Osteocyte (in vitro differentiated cells): ENCODE data around the gene FARSB. TPM values are rescaled to one million over a fixed set of nuclear protein-coding genes. Genes with fewer than 3 reads are reported as not detected.
A peak's percentile ranks its signal among the peaks of the same experiment; 100 is the strongest.

Experiments
- DNase-seq: peaks from one replicate; pipeline ENCODE4 v3.0.0; 2021; ENCODE audit warnings: mixed read lengths; ENCODE audit not compliant: unreplicated experiment; ENCODE audit errors: extremely low spot score
- H3K27ac Mint-ChIP-seq: one replicate; pipeline ENCODE4 v1.8.0; 2021; ENCODE audit warnings: mild to moderate bottlenecking, mixed read lengths; ENCODE audit not compliant: unreplicated experiment
- H3K27me3 Mint-ChIP-seq: one replicate; pipeline ENCODE4 v1.8.0; 2021; ENCODE audit warnings: mixed read lengths; ENCODE audit not compliant: unreplicated experiment
- H3K36me3 Mint-ChIP-seq: one replicate; pipeline ENCODE4 v1.8.0; 2021; ENCODE audit warnings: mixed read lengths; ENCODE audit not compliant: unreplicated experiment
- H3K4me1 Mint-ChIP-seq: one replicate; pipeline ENCODE4 v1.8.0; 2021; ENCODE audit warnings: mixed read lengths; ENCODE audit not compliant: unreplicated experiment
- H3K4me3 Mint-ChIP-seq: one replicate; pipeline ENCODE4 v1.8.0; 2021; ENCODE audit warnings: mild to moderate bottlenecking, moderate library complexity, mixed read lengths; ENCODE audit not compliant: unreplicated experiment
- H3K9me3 Mint-ChIP-seq: one replicate; pipeline ENCODE4 v1.8.0; 2021; ENCODE audit warnings: mixed read lengths; ENCODE audit not compliant: unreplicated experiment
- CTCF ChIP-seq: fragments of 200-600 bp; sonication (generic); IDR thresholded peaks from 2 replicates; pipeline ENCODE4 v1.5.0; 2021; ENCODE audit warnings: antibody characterized with exemption, mild to moderate bottlenecking, moderate library complexity
- total RNA-seq: library from RNA; stranded (reverse); gene quantifications from 2 replicates; pipeline ENCODE4 v1.2.1, GENCODE V29; 2021

The FARSB gene
- total RNA-seq, 1 donor from 2014 or later, result 15.8 TPM

GRCh38 chr2:222610746-222611145 lies 45.1 kb downstream of the FARSB start:
- DNase-seq, result no peak
- Mint-ChIP-seq H3K4me3 (no peak overlapping the region), H3K27ac (no peak overlapping the region)

GRCh38 chr2:222609381-222609780 lies 46.5 kb downstream of the FARSB start:
- Mint-ChIP-seq H3K4me3 (no peak overlapping the region), H3K4me1 (peaks cover 4% of the 10 kb centered on the region), H3K27me3 (no peaks in the 10 kb centered on the region), H3K9me3 (no peaks in the 10 kb centered on the region), H3K36me3 (peaks cover 4% of the 10 kb centered on the region), H3K27ac (no peak overlapping the region)
- TF ChIP-seq CTCF, result no peak
- no peak for DNase-seq

More at GRCh38 chr2:222610746-222611145, 45.1 kb downstream of the FARSB start:
- Mint-ChIP-seq H3K27me3 (no peaks in the 10 kb centered on the region), H3K36me3 (peaks cover 7% of the 10 kb centered on the region), H3K9me3 (no peaks in the 10 kb centered on the region), H3K4me1 (peaks cover 2% of the 10 kb centered on the region)
- peak; percentile 22 for TF ChIP-seq CTCF

GRCh38 chr2:222608081-222608480 lies 47.8 kb downstream of the FARSB start:
- no peak overlapping the region for H3K4me3 Mint-ChIP-seq
- peaks cover 4% of the 10 kb centered on the region for H3K36me3 Mint-ChIP-seq
- H3K9me3 Mint-ChIP-seq, result no peaks in the 10 kb centered on the region
- DNase-seq, result no peak
- no peaks in the 10 kb centered on the region for H3K27me3 Mint-ChIP-seq
- no peak for TF ChIP-seq CTCF
- no peak overlapping the region for H3K27ac Mint-ChIP-seq
- peaks cover 4% of the 10 kb centered on the region for H3K4me1 Mint-ChIP-seq

GRCh38 chr2:222606306-222606705 lies 49.6 kb downstream of the FARSB start:
- peaks cover 4% of the 10 kb centered on the region for H3K4me1 Mint-ChIP-seq
- H3K27ac Mint-ChIP-seq, result no peak overlapping the region
- no peak for TF ChIP-seq CTCF
- no peak for DNase-seq
- H3K27me3 Mint-ChIP-seq, result no peaks in the 10 kb centered on the region
- H3K9me3 Mint-ChIP-seq, result no peaks in the 10 kb centered on the region
- H3K36me3 Mint-ChIP-seq, result peaks cover 4% of the 10 kb centered on the region
- H3K4me3 Mint-ChIP-seq, result no peak overlapping the region

- no peak overlapping the region for H3K4me3 Mint-ChIP-seq
- peak overlapping the region; percentile 46 for H3K27ac Mint-ChIP-seq
- no peak for TF ChIP-seq CTCF
- DNase-seq, result no peak
- H3K9me3 Mint-ChIP-seq, result no peaks in the 10 kb centered on the region
- no peaks in the 10 kb centered on the region for H3K36me3 Mint-ChIP-seq
- no peaks in the 10 kb centered on the region for H3K27me3 Mint-ChIP-seq
- H3K4me1 Mint-ChIP-seq, result peaks cover 4% of the 10 kb centered on the region
These were observed 51.0 kb downstream of the FARSB start for GRCh38 chr2:222604749-222605515.
